Stimulated activated CD8-positive, alpha-beta memory T cell treated with anti-CD3 and anti-CD28 coated beads, Interleukin-12 subunit alpha, Interleukin-12 subunit beta, amount 100 ng/mL, for 24 hours (primary cell): ENCODE data around the gene PDS5A.
"Not testable (repeated sequence)": the region's sequence is repeated elsewhere in the genome, so short reads cannot be mapped to it uniquely, and the experiment has no call there.

Experiments
- DNase-seq: peaks from one replicate; pipeline ENCODE4 v3.0.0-alpha.2; 2020; ENCODE audit errors: extremely low read depth

PDS5A gene, protein sequence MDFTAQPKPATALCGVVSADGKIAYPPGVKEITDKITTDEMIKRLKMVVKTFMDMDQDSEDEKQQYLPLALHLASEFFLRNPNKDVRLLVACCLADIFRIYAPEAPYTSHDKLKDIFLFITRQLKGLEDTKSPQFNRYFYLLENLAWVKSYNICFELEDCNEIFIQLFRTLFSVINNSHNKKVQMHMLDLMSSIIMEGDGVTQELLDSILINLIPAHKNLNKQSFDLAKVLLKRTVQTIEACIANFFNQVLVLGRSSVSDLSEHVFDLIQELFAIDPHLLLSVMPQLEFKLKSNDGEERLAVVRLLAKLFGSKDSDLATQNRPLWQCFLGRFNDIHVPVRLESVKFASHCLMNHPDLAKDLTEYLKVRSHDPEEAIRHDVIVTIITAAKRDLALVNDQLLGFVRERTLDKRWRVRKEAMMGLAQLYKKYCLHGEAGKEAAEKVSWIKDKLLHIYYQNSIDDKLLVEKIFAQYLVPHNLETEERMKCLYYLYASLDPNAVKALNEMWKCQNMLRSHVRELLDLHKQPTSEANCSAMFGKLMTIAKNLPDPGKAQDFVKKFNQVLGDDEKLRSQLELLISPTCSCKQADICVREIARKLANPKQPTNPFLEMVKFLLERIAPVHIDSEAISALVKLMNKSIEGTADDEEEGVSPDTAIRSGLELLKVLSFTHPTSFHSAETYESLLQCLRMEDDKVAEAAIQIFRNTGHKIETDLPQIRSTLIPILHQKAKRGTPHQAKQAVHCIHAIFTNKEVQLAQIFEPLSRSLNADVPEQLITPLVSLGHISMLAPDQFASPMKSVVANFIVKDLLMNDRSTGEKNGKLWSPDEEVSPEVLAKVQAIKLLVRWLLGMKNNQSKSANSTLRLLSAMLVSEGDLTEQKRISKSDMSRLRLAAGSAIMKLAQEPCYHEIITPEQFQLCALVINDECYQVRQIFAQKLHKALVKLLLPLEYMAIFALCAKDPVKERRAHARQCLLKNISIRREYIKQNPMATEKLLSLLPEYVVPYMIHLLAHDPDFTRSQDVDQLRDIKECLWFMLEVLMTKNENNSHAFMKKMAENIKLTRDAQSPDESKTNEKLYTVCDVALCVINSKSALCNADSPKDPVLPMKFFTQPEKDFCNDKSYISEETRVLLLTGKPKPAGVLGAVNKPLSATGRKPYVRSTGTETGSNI (N-terminal part only)

DNA sequence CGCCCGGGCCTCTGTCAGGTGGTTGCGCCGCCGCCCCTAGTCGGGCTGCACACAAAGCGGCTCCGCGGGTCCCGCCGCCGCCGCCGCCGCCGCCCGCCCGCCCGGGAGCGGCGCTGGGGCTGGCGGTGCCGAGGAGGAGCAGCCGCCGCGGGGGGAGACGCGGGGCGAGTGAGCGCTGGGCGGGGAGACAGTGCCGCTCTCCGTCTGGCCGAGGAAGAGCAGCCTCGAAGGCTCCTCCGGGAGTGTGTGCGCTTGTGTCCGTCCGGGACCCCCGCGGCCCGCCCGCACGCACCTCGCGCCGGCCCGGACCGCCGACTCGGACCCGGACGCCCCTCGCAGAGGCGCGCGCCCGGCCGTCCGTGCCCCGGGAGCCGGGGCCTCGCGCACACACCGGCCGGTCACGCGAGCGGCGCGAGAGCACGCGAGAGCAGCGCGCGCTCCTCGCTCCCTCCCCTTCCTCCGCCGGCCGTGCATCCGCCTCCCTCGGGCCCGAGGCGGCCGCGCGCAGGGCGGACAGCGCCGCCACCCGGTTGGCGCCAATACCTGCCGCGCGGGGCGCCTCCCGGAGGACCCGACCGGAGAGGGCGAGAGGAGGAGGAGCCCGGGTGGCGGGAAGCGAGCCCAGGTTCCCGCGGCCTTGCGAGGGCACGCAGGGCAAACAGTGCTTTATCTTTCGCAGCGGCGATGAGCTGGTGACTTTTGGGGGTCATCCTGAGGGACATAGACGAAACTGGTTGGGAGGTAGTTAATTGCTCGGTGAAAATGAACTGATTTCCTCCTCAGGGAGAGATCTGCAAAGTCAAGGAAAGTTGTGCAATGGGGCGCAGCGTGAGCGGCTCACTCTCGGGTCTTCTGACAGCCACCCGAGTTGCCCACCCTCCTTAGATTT, at the start of gene PDS5A:
PDS5A (minus strand) TSS at position 423 of the 889 bp plus-strand sequence. CDS start 1,334 bp downstream, outside the sequence.
- peak; percentile 75 for DNase-seq

DNA sequence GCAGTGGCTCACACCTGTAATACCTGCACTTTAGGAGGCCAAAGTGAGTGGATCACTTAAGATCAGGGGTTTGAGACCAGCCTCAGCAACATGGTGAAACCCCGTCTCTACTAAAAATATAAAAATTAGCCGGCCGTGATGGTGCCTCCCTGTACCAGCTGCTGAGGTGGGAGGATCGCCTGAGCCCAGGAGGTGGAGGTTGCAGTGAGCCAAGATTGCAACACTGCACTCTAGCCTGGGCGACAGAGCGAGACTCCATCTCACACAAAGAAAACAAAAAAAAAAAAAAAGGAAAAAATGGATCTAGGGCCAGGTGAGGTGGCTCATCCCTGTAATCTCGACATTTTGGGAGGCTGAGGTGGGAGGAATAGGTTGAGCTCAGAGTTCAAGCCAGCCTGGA, 46.3 kb upstream of the PDS5A start:
- DNase-seq: not testable (repeated sequence)

DNA sequence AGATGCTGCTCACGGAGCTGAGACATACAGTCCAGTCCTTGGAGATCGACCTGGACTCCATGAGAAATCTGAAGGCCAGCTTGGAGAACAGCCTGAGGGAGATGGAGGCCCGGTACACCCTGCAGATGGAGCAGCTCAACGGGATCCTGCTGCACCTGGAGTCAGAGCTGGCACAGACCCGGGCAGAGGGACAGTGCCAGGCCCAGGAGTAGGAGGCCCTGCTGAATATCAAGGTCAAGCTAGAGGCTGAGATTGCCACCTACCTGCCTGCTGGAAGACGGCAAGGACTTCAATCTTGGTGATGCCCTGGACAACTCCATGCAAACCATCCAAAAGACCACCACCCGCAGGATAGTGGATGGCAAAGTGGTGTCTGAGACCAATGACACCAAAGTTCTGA, 43.4 kb upstream of the PDS5A start:
- not testable (repeated sequence) for DNase-seq

DNA sequence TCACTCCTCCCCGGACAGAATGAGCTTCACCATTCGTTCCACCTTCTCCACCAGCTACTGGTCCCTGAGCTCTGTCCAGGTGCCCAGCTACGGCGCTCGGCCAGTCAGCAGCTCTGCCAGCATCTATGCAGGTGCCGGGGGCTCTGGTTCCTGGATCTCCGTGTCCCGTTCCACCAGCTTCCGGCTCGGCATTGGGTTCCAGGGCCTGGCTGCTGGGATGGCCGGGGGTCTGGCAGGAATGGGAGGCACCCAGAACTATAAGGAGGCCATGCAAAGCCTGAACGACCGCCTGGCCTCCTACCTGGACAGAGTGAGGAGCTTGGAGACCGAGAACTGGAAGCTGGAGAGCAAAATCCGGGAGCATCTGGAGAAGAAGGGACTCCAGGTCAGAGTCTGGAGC, 42.5 kb upstream of the PDS5A start:
- no peak for DNase-seq

DNA sequence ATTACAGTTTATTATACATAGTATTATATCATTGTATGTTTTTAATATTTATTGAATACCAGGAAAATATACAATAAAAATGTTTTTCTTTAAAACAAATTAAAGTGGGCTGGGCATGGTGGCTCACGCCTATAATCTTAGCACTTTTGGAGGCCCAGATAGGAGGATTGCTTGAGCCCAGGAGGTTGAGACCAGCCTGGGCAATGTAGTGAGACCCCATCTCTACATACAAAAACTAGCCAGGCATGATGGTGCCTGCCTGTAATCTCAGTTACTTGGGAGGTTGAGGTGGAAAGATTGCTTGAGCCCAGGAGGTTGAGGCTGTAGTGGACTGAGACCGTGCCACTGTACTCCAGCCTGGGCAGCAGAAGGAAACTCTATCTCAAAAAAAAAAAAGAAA, 38.3 kb upstream of the PDS5A start:
- DNase-seq: no peak

DNA sequence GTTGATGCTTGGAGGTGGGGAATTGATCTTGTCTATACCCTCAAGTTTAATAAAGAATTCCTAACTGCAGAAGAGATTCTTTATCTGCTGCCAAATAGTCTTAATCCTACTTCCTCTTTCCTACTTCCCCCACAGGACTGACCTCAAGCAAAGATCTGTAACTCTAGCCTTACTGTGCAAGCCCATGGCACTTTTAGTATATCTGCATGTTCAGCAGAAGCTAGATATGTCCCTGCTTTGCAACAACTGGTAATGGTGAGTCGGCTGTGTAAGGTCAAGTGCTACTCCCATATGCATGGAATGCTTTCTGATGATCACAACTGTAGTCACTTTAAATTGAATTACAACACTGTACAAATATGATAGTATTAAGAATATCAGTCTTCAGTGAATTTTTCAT, 26.3 kb upstream of the PDS5A start:
- no peak for DNase-seq

DNA sequence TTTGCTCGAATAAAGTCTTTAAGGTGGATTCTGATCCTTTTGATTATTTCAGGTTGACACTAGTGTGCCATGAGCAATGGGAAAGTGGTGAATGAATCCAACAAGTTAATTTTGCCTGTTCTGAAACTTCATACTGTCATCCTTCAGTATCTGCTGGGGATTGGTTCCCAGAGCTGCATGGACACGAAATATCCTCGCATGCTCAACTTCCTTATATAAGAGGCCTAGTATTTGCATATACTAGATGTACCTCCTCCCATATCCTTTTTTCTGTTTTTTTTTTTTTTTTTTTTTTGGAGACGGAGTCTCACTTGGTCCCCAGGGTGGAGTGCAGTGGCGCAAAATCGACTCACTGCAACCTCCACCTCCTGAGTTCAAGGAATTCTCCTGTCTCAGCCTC, 23.0 kb upstream of the PDS5A start:
- DNase-seq: no peak

DNA sequence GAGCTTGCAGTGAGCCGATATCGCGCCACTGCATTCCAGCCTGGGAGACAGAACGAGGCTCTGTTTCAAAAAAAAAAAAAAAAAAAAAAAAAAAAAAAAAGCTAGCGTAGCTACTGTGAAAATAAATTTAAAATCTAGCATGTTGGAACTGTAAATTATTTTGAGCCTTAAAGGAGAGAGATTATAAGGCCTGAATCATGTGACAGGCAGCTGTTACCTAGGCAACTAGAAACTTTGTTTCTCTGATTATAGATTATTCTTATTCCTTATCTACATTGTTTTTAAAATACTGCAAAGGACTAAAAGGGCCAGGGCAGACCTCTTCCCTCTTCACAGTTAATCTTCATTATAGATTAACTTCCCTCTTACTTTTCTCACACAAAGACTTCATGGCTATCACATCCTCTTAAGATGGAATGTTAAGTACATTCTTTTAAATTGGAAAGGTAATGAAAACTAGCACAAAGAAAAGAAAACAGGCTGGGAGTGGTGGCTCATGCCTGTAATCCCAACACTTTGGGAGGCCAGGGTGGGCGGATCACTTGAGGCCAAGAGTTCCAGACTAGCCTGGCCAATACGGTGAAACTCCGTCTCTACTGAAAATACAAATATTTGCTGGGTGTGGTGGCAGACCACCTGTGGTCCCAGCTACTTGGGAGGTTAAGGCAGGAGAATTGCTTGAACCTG, 21.1 kb upstream of the PDS5A start:
- DNase-seq: no peak

DNA sequence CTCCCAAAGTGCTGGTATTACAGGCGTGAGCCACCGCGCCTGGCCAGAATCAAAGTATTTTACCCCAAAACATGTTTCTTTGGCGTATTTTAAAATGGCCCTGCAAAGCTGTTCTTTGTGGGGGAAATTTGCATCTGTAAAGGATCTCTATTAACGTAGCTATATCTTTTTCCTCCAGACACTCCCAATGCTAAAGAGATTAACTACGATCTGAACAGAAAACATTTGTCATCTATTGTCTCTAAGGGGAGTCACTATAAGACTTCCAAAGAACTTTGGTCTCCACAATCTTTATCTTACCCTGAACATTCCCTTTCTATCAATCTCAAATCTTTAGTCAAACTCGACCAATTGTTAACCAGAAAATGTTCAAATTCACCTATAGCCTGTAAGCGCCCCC, 19.1 kb upstream of the PDS5A start:
- DNase-seq: no peak

DNA sequence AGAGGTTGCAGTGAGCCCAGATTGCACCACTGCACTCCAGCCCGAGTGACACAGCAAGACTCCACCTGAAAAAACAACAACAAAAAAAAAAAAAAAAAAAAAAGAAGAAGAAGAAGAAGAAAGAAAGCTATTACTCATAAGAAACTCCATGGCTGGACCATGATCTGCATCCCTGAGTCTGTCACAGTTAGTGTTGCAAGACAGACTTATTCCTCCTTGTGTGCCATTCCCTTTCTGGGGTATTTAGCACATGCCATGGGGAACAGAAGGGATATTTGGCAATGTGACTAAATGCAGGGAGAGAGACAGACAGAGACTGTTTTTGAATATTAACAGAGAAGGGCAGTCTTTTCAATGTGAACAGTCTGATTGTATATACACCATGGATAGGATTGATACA, 16.7 kb upstream of the PDS5A start:
- no peak for DNase-seq

DNA sequence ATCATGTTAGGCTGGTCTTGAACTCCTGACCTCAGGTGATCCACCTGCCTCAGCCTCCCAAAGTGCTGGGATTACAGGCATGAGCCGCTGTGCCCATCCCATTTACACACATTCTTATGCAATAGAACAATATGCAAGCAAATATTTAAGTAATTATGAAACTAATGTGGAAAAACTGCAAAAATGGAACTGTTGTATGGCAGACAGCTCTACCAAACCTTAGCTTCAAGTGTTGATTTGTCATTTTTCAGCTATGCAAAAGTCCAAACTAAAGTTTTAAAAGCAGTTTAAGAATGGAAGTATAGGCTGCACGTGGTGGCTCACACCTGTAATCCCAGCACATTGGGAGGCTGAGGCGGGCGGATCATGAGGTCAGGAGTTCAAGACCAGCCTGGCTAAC, 11.7 kb upstream of the PDS5A start:
- not testable (repeated sequence) for DNase-seq

DNA sequence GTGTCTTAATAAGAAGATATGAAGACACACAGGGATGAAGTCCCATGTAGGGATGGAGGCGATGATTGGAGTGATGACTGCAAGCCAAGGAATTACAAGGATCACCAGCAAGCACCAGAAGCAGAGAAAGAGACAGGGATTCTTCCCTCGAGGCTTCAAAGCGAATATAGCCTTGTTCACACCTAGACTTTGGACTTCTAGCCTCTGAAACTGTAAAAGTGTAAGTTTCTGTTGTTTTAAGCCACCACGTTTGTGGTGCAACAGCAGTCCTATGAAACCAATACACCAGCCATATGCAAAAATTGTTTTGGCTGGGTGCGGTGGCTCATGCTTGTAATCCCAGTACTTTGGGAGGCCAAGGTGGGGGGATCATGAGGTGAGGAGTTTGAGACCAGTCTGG, 9.8 kb upstream of the PDS5A start:
- DNase-seq: no peak

DNA sequence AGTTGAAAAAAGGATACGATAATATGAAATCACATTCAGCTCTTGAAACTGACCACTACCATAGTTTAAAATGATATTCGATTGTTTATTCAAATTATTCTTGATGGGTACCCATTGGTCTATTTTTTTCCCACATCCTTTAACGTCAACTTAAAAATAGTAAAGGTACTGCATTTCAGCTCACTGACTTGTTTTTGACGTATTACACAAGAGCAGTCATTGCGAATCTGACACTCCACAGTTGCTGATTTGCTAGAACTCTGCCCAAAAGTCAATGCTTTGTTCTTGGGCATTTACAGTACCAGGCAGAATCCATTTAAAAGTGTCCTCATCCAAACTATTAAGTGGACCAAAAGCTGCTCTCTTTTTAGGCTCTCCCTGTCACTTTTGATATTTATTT, 1.2 kb upstream of the PDS5A start:
- no peak for DNase-seq

DNA sequence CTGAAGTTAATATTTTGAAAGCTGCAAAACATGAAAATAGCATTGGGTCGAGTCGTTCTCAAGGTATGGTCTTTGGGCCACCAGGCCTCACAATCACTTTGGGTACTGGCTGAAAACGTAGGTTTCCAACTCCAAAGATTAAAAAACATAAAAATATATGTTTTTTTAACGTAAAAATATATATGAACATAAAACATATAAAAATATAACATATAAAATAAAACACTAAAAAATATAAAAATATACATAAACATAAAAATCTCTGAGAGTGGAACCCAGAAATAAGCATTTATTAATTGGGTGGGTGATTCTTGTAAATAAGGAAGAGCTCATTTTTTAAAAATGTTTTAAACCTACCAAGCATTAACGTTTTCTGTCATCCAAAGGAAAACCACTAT, 666 bp upstream of the PDS5A start:
- DNase-seq: no peak

DNA sequence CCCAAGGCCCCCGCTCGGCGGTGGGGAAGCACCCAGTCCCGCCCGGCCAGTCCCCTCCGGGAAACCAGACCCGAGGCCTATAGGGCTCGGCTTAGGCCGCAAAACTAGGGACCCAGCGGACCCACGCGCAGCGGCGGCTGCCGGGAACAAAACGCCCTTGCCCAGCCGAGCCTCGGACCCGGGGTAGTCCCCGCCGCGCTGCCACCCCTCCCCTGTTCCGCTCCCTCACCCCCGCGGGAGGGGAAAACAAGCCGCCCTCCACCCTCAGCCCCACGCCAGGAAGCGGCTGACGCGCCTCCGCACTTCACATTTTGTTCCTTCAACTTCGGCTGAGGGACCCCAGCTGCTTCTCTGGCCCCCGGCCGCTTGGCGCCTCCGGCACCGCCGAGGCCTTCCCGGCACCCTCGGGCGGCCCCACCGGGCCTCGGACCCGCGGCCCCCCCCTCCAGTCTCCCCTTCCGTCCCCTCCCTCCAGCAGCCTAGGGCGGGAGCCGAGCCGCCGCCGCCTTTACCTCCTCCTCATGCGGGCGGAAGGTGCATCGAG, 694 bp downstream of the PDS5A start:
- DNase-seq: no peak

DNA sequence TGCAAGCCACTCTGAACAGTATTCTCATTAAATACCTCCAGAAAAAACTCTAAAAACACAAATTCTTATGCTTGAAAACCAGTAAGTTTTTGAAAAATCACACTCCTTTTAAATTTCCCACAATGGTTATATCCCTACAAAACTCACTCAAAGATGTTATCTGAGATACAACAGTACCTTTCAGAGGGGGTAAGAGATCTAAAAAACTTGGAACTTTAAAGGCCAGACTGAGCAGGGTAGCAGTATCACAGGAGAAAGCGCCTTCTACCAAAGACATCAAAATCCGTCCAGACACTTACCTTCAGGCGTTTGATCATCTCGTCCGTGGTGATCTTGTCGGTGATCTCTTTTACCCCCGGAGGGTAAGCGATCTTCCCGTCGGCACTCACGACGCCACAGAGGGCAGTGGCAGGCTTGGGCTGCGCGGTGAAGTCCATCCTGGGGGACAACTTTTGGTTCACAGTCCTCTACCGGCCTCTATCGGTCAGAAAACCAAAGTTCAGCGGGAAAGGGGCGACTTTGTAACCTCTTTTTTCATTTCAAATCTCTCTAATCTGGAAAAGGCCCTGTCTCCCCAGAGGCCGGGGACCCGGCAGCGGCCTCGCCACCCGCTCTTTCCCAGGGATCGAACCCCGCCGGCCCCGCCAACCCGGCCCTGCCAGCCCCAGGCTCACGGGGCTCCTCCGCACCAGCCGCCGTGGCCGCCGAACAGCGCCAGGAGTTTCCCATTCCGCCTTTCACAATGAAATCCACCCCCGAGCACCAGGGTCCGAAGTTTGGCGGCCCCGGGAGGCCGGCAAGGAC, 1.4 kb downstream of the PDS5A start:
- DNase-seq: peak; percentile 27

DNA sequence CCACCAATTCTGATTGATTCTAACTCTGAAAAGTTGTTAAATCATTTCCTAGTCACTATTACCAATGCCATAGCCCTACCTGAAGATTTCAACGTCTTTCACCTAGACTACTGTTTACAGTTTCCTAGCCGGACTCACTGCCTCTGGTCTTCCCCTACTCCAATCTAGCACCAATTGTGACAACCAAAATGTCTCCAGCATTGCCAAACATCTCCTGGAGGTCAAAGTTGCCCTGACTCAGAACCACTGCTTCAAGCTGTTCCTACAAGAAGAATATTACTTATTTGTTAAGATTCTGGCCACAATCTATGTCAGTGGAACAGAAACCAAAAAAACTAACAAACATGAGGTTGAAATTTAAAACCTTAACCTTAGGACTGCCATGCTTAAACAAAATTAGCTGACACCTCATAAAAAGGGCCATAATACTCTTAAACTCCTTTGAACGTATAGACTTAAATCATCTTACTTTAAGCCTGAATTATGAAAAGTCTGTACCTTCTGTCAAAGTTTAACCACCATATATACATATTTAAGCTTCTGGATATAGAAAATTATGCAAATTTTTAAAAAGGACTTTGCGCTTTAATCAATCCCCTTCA, 2.1 kb downstream of the PDS5A start:
- no peak for DNase-seq

DNA sequence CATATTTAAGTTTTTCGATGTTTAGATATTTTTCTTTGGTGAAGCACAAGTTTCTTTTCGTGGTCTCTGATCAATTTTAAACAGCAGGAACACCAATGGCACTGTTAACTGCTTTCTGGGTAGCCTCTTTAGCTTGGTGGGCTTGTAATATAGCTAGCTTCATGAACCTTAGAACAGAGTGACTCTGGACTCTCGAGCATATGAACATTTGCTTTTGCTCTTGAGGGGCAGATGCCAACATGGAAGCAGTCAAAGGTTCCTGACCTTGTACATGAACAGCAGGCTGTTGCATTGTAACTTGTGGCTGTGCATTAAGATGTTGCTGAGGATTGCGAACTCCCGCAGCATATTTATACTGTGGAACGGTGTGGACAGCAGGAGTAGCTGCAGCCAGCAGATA, 4.7 kb downstream of the PDS5A start:
- DNase-seq: not testable (repeated sequence)
